Spleen (tissue), 7 donors: ENCODE data around the gene SLCO4A1.

Experiments
- CTCF ChIP-seq, 11 experiments: fragments of 200-600 bp in 7 of 11; fragments of 450-650 bp in 4 of 11; sonication (generic) in 4 of 11; IDR thresholded peaks in 8 of 11; conservative IDR thresholded peaks in 3 of 11; 1 replicate in 7 of 11; 2 replicates in 4 of 11; pipeline versions ENCODE4 v1.4.0 to v1.8.0; 2016 to 2021; ENCODE audit warnings: antibody characterized with exemption in 11 of 11, inconsistent platforms in 4 of 11, mild to moderate bottlenecking in 1 of 11
- POLR2A ChIP-seq, 3 donors: fragments of 450-650 bp; IDR thresholded peaks; one replicate each; pipeline ENCODE4 v1.5.1; 2017; ENCODE audit warnings: antibody characterized with exemption in 3 of 3, mild to moderate bottlenecking in 1 of 3
- donor health status: DM: no; HTN: no; CAD: no; lungs with moderate emphysema.
- donor health status: DM: no; HTN: no; CAD: no.
- donor health status: DM: no; HTN: no; CAD: no.

- TF ChIP-seq POLR2A (IDR thresholded peaks at IDR 0.05) = no peak
- no peak for TF ChIP-seq CTCF (IDR thresholded peaks at IDR 0.05 in 8 of 11, conservative IDR thresholded peaks at IDR 0.05 in 3 of 11)
Measured at GRCh38 chr20:62641321-62642050, 817 bp upstream of the SLCO4A1 start.
